ENCODE measurements around the gene GOLGB1. TPM values are rescaled to one million over a fixed set of nuclear protein-coding genes. Genes with fewer than 3 reads are reported as not detected.

The GOLGB1 gene
- polyA plus RNA-seq, 2 of the 4 experiments (the other 2 are of a cell fraction), result 11.9 to 27.0 TPM

- TF ChIP-seq HES2 (IDR thresholded peaks at IDR 0.05) (no peak), REST (IDR thresholded peaks at IDR 0.05) (no peak), CEBPB (IDR thresholded peaks at IDR 0.05) (no peak), TP53 (CRISPR knock-in tag; IDR thresholded peaks at IDR 0.05) (no peak), BHLHE40 (IDR thresholded peaks at IDR 0.05; ENCODE audit: low read depth, low read length) (no peak)
Observed at GRCh38 chr3:121670676-121671075, 78.9 kb downstream of the GOLGB1 start (continued).

DNA sequence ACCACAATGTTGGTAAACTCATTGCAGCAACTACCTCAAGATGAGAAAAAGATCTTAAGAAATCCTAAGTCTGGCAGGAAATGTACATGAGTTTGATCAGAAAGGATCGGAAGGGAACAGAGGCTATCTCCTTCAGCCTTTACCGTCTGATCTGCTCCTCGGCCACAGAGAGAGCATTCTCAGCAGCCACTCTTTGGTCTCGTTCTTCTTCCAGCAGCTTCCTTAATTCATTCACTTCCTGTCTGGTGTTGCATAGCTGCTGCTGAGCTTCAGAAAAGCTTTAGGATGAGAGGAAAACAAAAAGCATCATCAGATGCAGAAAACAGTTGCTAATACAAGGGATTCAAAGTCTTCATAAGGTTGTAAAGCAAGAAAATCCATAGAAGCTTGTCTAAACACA is 82.2 kb downstream of the GOLGB1 start:
- CTCF ChIA-PET, result no interaction called here
- POLR2A ChIA-PET, result no interaction called here
- no peaks in the 10 kb centered on the region for H3K9me3 ChIP-seq
- FAIRE-seq (no peak), ATAC-seq (no peak), DNase-seq (ENCODE audit: low read depth in 1 of 2, low spot score in 1 of 2) (no peak)
- H3K27ac ChIP-seq, result no peak overlapping the region
- TF ChIP-seq, protein P1, sequence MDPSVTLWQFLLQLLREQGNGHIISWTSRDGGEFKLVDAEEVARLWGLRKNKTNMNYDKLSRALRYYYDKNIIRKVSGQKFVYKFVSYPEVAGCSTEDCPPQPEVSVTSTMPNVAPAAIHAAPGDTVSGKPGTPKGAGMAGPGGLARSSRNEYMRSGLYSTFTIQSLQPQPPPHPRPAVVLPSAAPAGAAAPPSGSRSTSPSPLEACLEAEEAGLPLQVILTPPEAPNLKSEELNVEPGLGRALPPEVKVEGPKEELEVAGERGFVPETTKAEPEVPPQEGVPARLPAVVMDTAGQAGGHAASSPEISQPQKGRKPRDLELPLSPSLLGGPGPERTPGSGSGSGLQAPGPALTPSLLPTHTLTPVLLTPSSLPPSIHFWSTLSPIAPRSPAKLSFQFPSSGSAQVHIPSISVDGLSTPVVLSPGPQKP (IDR thresholded peaks at IDR 0.05; ENCODE audit: low read depth, low read length), result no peak
- TF ChIP-seq PHF8 (IDR thresholded peaks at IDR 0.05; ENCODE audit: borderline replicate concordance, low read depth) (no peak), TP53 (CRISPR knock-in tag; IDR thresholded peaks at IDR 0.05) (no peak), KDM1A (IDR thresholded peaks at IDR 0.05; ENCODE audit: low read depth) (no peak), NFE2L2 (conservative IDR thresholded peaks at IDR 0.05; ENCODE audit: low read length) (no peak), EHMT2 (IDR thresholded peaks at IDR 0.05; ENCODE audit: low read depth) (no peak), RAD21 (conservative IDR thresholded peaks at IDR 0.05 in 1 of 2, IDR thresholded peaks at IDR 0.05 in 1 of 2) (no peak), MAZ (IDR thresholded peaks at IDR 0.05; ENCODE audit: borderline replicate concordance, low read depth, low read length) (no peak), CHD2 (IDR thresholded peaks at IDR 0.05; ENCODE audit: low read length, partially characterized antibody) (no peak), CHD4 (IDR thresholded peaks at IDR 0.05; ENCODE audit: borderline replicate concordance) (no peak), MAFK (IDR thresholded peaks at IDR 0.05; ENCODE audit: partially characterized antibody) (no peak), EP300 (IDR thresholded peaks at IDR 0.05) (no peak), TFCP2L1 (CRISPR knock-in tag; IDR thresholded peaks at IDR 0.05) (no peak), RARB (CRISPR knock-in tag; IDR thresholded peaks at IDR 0.05) (no peak), ZNF302 (CRISPR knock-in tag; IDR thresholded peaks at IDR 0.05) (no peak), CBX8 (IDR thresholded peaks at IDR 0.05) (no peak), FOSB (CRISPR knock-in tag; IDR thresholded peaks at IDR 0.05) (no peak)
- TF ChIP-seq, protein P2, sequence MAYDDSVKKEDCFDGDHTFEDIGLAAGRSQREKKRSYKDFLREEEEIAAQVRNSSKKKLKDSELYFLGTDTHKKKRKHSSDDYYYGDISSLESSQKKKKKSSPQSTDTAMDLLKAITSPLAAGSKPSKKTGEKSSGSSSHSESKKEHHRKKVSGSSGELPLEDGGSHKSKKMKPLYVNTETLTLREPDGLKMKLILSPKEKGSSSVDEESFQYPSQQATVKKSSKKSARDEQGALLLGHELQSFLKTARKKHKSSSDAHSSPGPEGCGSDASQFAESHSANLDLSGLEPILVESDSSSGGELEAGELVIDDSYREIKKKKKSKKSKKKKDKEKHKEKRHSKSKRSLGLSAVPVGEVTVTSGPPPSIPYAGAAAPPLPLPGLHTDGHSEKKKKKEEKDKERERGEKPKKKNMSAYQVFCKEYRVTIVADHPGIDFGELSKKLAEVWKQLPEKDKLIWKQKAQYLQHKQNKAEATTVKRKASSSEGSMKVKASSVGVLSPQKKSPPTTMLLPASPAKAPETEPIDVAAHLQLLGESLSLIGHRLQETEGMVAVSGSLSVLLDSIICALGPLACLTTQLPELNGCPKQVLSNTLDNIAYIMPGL (CRISPR knock-in tag; IDR thresholded peaks at IDR 0.05; ENCODE audit: borderline replicate concordance), result no peak
- H3K4me1 ChIP-seq, result no peaks in the 10 kb centered on the region
- H3K4me3 ChIP-seq, result no peak overlapping the region
- H3K4me2 ChIP-seq, result no peak overlapping the region
- WGBS (ENCODE audit: missing lambda C conversion rate), result 91% methylated on average over 4 of the region's 4 CpGs
